HFFc6 (cell line): ENCODE measurements around the gene DGKZ. TPM values are rescaled to one million over a fixed set of nuclear protein-coding genes. Genes with fewer than 3 reads are reported as not detected.

ENCODE experiments used
- DNase-seq: peaks from one replicate; pipeline ENCODE4 v3.0.0-alpha.2; 2018
- H3K27ac Mint-ChIP-seq: 2 replicates; pipeline ENCODE4 v1.8.0; 2020; ENCODE audit warnings: mild to moderate bottlenecking, mixed read lengths
- H3K27me3 Mint-ChIP-seq: 2 replicates; pipeline ENCODE4 v1.8.0; 2021; ENCODE audit warnings: mild to moderate bottlenecking, moderate library complexity, mixed read lengths; ENCODE audit not compliant: insufficient read depth
- H3K36me3 Mint-ChIP-seq: 2 replicates; pipeline ENCODE4 v1.8.0; 2021; ENCODE audit warnings: low read depth, mixed read lengths
- H3K4me1 Mint-ChIP-seq: 2 replicates; pipeline ENCODE4 v1.8.0; 2020; ENCODE audit warnings: low read depth, mixed read lengths
- H3K4me3 Mint-ChIP-seq: 2 replicates; pipeline ENCODE4 v1.8.0; 2020; ENCODE audit warnings: mild to moderate bottlenecking, moderate library complexity, mixed read lengths
- H3K9me3 Mint-ChIP-seq: 2 replicates; pipeline ENCODE4 v1.8.0; 2020; ENCODE audit warnings: mild to moderate bottlenecking, mixed read lengths
- total RNA-seq, 6 experiments: library from RNA; stranded (reverse); fragmentation: NEBNext Ultra II Directional; extraction: Animal tissue kit (Norgen Biotek cat#: 25700); gene quantifications; 2 replicates in 1 of 6; 3 replicates in 5 of 6; pipeline ENCODE4 v1.2.3, GENCODE V29; 2021
- TF ChIP-seq, protein P1 (sequence below): fragments of 200-600 bp; sonication (generic); IDR thresholded peaks from 2 replicates; pipeline ENCODE4 v1.5.0; 2021; ENCODE audit warnings: antibody characterized with exemption, mild to moderate bottlenecking

Gene DGKZ
- total RNA-seq, 6 experiments from 2014 or later = 40.4 to 49.8 (median 46.2) TPM

DNA sequence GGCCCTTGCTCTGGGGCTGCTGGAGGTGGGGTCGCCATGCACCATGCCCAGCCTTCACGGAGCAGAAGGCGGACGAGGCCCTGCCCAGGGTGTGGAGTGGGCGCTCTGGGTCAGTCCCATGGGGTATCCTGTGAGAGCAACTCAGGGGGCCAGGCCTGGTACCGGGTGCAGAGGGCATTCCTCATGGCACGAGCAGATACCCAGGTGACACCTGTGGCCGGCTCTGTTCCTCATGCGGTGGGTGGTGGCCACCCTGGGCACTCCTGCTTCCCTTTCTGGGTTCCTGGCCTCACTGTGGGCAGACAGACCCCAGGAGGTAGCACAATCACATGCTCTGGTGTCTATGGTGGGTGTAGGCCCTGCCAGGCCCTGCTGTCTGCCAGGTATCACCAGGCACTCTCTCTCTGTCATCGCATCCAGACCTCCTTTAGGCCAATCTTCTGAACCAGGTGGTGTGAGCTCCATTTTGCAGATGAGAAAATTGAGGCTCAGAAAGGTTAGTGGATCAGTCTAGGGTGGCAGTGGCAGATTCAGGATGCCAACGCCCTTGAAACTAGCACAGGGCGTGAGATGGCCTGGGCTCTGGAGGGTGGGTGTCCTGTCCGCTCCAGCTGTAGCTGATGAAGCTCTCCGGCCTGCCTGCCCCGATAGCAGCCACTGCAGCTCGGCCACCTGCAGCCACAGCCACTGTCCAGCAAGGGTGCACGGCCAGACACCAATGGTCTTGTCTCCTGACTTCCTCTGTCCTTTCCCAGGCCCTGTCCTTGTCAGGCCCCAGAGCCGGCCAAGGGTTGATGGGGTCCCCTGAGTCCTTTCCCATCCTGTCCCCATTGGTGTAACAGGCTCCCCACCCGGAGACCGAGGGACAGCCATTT lies 15.1 kb downstream of the DGKZ start:
- peaks cover 19% of the 10 kb centered on the region for H3K4me1 Mint-ChIP-seq
- H3K9me3 Mint-ChIP-seq = no peaks in the 10 kb centered on the region
- no peaks in the 10 kb centered on the region; the same call in none of the 2 replicates for H3K27me3 Mint-ChIP-seq
- H3K4me3 Mint-ChIP-seq = no peak overlapping the region
- peak overlapping the region; percentile 82 for H3K27ac Mint-ChIP-seq
- H3K36me3 Mint-ChIP-seq = no peaks in the 10 kb centered on the region
- TF ChIP-seq, protein P1, sequence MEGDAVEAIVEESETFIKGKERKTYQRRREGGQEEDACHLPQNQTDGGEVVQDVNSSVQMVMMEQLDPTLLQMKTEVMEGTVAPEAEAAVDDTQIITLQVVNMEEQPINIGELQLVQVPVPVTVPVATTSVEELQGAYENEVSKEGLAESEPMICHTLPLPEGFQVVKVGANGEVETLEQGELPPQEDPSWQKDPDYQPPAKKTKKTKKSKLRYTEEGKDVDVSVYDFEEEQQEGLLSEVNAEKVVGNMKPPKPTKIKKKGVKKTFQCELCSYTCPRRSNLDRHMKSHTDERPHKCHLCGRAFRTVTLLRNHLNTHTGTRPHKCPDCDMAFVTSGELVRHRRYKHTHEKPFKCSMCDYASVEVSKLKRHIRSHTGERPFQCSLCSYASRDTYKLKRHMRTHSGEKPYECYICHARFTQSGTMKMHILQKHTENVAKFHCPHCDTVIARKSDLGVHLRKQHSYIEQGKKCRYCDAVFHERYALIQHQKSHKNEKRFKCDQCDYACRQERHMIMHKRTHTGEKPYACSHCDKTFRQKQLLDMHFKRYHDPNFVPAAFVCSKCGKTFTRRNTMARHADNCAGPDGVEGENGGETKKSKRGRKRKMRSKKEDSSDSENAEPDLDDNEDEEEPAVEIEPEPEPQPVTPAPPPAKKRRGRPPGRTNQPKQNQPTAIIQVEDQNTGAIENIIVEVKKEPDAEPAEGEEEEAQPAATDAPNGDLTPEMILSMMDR = no peak
- no peak for DNase-seq

DNA sequence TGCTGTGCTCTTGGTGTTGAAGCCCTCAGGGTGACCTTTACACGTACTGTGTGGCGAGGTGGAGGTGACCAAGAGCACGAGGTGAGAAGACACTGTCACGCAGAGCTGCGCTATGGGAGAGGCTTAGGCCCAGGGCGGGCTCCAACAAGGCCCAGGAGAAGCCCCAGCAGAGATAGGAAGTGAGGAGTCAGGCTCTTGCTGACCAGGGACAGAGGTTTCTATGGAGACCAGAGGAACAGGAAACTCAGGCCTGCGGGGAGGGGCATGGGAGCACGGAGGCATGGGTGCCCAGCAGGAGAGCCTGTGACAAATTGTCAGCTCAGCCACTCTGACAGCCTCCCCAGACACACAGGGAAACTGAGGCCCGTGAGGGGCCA lies 15.8 kb downstream of the DGKZ start:
- DNase-seq = peak; percentile 47
- TF ChIP-seq, protein P1 = no peak
- Mint-ChIP-seq H3K4me3 (no peak overlapping the region), H3K4me1 (peaks cover 19% of the 10 kb centered on the region), H3K9me3 (no peaks in the 10 kb centered on the region), H3K27ac (peak overlapping the region; percentile 82), H3K36me3 (no peaks in the 10 kb centered on the region), H3K27me3 (no peaks in the 10 kb centered on the region; the same call in 1 of the 2 replicates)

DNA sequence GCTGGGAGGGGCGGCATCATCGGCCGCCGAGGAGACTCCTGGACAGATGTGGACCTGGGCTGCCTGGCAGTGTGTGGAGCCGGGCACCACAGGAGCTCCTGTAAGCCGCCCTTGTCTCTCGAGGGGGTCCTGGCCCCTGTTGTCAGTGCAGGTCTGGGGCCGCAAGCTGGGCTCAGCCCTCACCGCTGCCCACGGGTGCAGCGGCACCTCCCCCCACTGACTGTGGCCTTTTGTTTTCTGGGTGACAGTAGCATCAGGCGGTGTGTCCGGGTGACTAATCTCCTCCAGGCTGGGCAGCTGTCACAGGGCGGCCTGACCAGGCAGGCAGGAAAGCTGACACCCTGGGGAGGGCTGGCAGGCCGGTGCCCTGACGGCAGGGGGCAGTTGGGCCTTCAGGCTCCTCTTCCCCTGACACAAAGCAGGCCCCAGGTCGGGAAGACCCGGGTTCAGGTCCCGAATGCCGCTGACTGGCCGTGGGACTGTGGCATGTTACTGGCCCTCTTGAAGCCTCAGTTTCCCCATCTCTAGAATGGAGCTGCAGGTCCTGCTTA lies 16.3 kb downstream of the DGKZ start:
- peak; percentile 44 for DNase-seq
- TF ChIP-seq, protein P1 = no peak
- Mint-ChIP-seq H3K4me1 (peaks cover 19% of the 10 kb centered on the region), H3K27me3 (no peaks in the 10 kb centered on the region; the same call in 1 of the 2 replicates), H3K4me3 (no peak overlapping the region), H3K9me3 (no peaks in the 10 kb centered on the region), H3K27ac (peak overlapping the region; percentile 64), H3K36me3 (no peaks in the 10 kb centered on the region)

DNA sequence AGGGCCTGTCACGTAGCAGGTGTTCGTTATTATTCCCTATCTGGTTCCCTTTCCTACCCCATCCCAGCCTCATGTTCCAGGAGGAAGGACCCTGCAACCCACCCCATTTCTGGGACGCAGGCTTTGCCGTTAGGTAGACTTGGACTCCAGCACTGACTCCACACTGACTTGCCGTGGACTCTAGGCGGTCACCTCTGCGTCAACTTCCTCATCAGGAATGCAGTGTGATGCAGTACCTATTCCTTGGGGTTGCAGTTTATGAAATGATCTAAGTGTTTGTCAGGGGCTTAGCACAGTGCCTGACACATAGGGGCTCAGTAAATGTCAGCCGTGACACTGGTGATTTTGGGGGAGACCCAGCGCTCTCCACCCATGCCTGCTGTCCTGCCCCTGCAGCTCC lies 16.8 kb downstream of the DGKZ start:
- no peaks in the 10 kb centered on the region for H3K9me3 Mint-ChIP-seq
- TF ChIP-seq, protein P1 = no peak
- DNase-seq = no peak
- no peak overlapping the region for H3K4me3 Mint-ChIP-seq
- no peaks in the 10 kb centered on the region for H3K36me3 Mint-ChIP-seq
- peak overlapping the region; percentile 52; the same call in 1 of the 2 replicates for H3K27ac Mint-ChIP-seq
- peaks cover 19% of the 10 kb centered on the region for H3K4me1 Mint-ChIP-seq
- no peaks in the 10 kb centered on the region; the same call in 1 of the 2 replicates for H3K27me3 Mint-ChIP-seq

DNA sequence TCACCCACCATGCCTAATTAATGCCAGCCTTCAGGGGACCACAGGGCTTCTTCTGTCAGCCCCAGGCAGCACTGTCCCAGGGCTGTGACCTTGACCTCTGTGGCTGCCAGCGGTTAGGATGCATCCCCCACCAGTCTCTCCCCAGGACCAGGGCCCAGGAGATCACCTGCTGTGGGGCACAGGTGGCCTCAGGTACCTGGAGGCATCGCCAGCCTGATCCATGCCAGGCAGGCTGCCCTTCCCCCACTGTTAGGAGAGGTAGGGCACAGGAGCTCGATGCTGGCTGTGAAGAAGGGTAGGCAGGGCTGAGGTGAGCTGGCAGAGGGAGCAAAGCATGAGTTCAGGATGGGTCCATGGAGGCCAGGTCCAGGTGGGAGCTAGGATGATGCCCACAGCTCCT lies 17.5 kb downstream of the DGKZ start:
- H3K9me3 Mint-ChIP-seq = no peaks in the 10 kb centered on the region
- H3K27me3 Mint-ChIP-seq = no peaks in the 10 kb centered on the region; the same call in 1 of the 2 replicates
- peaks cover 26% of the 10 kb centered on the region for H3K4me1 Mint-ChIP-seq
- 0 out of 2 replicates have a peak overlapping the region, but pooled peaks have one; percentile 15 for H3K27ac Mint-ChIP-seq
- no peak overlapping the region for H3K4me3 Mint-ChIP-seq
- H3K36me3 Mint-ChIP-seq = no peaks in the 10 kb centered on the region
- TF ChIP-seq, protein P1 = no peak
- no peak for DNase-seq
